COR-L47 (cell line): ENCODE measurements around the gene SH2B3.

Experiments used
- DNase-seq: peaks from one replicate; lab custom pipeline; 2025; lab: John Stamatoyannopoulos, UW

Gene SH2B3

DNA sequence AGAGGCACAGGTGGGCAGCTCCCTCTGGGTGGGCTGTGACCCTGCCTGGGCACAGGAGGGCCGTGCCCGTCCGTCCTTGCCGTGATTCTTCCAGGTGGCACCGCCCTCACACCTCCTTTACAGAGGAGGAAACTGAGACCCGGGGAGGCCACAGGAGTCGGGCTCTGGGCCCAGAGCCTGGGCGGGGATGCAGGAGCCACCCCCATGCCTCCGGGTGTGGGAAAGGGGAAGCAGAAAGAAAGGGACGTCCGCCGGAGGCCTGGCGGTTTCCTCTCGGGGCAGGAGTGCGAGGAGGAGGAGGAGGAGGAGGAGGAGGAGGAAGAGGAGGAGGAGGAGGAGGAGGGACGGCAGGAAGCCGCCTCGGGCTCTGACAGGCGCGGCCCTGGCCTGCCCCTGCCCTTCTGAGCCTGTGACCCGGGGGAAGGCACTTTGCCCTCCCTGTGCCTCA, 23.0 kb downstream of the SH2B3 start:
- no peak for DNase-seq

DNA sequence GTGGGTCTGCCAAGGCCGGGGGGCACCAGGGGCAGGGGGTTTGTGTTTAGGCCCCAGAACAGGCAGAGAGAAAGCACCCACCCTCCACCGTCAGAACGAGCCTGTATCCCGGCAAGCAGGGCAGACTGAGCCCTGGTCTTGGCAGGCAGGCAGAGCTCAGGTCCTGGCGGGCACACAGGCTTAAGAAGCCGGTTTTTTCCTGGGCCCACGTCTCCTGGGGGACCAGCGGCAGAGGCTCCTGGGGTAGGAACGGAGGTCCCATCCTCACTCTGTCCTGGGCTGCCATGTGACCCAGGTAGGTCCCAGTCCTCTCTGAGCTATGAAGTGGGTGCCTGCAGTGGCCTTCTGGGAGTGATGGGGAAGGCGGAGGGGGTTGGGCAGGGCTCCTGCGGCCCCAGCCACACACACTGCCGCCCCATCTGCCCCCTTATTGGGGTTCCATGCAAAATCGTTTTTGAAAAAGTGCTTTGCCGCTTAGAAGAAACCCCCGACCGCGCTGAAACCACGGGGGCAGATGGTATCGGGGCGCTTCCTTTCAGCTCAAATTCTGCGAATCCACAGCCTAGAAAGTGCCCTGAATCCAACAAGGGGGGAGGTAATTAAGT, 24.2 kb downstream of the SH2B3 start:
- no peak for DNase-seq

DNA sequence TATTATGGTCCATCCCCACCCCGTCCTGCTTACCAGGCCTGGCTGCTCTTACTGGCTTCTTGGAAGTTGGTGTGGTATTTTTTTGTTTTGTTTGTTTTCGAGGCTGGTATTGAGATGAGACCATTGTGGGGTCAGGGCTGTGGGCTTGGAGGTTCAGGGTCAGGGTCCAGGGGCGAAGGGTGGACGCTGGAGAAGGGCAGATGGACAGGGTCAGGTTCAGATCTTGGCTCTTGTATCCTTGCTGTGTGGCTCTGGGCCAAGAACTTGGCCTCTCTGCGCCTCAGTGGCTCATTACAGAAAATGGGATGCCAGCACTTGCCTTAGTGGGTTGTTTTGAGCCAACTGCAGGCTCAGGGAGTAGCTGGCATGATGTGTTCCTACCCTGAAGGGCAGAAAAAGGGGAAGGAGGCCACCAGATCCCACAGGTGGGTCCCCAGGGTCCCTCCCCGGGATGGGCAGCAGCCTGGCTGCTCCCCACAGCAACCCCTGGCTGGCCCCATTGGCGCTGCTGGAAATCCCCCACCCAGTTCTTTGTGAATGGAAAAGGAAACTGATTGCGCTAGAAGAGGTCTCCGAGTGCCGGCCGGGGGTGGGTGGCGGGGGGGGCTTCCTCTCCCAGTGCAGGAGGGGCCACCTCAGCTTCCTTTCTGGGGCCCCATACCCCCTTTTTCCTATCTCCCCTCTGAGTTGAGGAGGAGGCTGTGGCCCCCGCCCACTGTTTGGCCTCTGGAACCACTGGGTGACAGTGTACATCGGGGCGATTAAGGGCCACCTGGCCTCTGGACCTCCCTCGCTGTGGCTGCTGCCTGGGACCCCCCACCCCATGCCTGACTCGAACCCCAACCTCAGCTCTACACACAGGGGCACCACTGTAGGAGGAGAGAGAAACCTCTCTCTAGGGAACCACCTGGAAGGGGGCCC, 25.0 kb downstream of the SH2B3 start:
- no peak for DNase-seq

DNA sequence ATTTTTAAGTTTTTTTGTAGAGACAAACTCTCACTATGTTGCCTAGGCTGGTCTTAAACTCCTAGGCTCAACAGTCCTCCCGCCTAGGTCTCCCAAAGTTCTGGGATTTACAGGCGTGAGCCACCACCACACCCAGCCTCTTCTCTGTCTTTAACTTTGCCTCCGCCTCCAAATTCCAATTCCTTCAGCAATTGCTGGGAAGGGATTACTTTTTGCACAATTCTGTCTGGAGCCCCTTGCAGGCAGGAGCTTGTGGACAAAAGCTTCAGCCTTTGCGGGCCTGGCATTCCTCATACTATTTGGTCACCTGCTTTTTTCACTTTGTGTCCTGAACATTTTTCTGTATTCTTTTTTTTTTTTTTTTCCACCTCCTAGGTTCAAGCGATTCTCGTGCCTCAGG, 26.0 kb downstream of the SH2B3 start:
- DNase-seq = no peak

DNA sequence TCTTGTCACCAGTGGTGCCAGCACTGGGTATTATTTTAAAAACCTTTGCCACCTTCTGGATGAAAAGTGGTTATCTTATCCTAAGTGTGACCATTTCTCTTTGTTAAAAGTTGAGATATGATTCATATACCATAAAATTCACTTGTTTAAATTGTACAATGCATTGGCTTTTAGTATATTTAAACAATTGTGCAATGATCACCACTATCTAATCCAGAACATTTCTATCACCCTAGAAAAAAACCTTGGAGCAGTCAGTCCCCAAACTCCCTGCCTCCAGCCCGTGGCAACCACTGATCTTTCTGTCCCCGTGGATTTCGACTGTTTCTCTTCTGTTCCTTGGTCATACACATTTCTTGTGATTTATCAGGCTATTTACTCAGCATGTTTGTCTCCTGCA, 28.3 kb downstream of the SH2B3 start:
- no peak for DNase-seq

DNA sequence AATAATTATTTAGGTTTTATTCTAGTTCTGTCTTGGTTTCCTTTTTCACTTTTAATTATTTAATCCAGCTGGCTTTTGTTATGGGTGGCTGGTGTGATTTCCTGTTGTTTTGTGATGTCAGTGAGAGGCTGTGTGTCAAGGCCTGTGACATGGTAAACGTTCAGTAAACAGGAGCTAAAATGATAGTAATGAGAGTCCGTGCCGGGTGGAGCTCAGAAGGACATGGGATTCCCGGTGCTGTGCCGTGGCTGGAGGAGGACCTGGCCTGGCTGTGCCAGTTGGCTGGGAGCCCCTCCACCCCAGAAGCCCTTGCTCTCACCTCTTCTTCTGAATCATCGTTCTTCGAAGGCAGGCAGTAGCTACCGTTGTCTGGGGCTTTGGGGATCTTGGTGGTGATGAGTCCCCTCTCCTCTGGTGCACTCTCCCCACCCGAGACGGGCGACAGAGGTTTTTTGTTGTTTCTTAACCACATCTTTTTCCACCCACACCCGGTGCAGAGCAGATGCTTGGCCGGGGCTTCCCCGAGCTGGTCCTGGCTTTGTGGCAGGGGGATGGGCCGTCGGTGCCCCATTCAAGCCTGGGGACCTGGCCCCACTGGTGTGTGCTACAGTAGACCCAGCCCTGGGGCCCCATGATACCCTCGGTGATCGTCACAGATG, 29.1 kb downstream of the SH2B3 start:
- peak; percentile 5 for DNase-seq

DNA sequence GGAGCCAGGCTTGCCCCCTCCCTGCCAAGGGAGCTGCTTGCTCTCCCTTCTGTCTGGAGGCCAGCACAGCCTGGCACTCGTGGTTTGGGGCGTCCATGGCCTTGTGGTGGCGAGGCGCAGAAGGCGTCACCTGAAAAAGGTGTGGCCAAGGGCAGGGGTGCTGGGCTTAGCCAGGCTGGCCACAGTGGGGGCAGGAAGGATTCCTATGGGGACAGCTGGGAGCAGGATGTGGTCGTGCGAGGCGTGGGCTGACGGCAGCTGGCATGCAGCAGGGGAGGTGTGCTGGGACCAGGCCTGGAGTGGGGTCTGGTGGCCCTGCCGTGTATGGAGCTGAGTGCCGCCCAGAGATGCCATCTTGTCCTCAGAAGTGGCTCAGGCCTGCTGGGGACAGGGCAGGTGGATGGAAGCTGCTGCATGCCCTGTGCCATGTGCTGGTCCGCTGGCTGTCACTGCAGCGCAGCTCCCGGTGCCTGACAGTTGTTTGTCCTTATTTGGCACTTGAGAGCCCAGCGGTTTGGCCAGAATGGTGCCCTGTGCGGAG, 30.0 kb downstream of the SH2B3 start:
- DNase-seq = no peak

DNA sequence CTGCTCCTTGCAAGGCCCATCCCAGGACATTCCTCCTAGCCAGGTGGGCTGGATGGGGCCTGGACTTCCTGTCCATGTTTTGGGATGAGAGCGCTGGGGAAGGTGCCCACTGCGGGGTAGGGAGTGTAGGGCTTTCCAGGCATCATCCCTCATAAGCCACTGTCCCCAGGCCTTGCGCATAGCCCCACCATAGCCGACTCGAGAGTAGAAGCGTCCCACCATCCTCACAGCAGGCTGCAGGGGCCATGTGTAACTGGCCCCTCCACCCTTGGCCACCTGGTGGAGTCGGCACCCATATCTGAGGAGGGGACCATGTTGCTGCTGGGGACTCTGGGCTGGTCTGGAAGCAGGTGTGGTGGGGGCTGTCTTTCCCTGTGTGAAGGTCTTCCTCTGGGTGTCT, 30.5 kb downstream of the SH2B3 start:
- DNase-seq = no peak

DNA sequence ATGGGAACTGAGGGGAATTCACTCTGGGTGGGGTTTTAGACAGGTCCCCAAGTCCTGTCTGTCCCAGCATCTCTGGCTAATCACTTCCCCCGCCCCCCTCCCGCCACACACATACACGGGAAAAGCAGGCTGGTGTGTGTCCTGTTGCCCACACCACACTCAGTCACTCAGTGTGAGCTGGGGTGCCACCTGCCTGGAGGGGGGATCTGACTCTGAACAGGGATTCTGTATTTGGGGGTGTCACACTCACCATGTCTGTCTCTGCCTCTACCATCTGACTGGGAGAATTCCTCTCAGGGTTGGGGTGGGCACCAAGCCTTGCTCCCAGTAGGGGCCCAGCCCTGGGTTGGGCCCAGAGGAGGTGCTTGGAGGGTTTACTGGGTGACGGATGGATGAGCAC, 31.1 kb downstream of the SH2B3 start:
- DNase-seq = no peak

DNA sequence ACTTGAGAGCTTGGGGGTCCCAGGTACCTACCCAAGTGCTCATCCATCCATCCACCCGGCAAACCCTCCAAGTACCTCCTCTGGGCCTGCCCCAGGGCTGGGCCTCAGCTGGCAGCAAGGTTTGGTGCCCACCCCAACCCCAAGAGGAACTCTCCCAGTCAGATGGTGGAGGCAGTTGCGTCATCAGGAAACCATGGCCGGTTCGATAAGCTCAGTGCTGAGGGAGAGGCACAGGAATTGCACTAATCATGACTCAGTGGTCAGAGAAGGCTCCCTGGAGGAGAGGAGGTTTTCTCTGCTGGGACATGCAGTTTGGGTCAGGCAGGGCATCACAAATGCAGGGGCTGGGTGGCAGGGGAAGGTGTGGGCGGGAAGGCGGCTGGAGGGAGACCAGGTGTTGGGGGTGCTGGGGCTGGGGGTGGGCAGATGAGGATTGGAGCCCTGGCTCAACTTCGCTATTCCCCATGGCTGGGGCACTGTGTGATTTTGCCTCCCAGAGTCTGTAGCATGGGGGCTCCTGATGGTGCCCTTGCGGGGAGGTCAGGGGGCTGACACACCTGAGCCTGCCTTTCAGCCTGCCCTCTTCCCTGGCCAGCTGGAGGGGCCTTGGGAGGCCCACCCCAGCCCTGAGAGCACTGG, 32.2 kb downstream of the SH2B3 start:
- DNase-seq = no peak

DNA sequence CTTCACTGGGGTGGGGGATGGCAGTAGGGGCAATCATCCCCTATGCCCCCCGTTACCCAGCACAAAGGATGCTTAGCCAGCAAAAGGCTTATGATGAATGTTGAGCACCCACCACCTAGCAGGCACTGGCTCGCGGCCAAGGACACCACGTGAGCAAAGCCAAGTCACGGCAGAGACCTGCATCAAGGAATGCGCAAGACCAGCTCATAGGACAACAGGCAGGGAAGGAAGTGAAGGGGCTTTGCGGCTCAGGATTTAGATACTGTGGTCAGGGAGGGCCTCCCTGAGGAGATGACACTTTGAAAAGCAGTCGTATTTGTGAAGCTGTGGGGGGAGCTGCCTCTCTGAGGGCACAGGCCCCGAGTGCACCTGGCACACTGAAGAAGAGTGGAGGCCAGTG, 32.8 kb downstream of the SH2B3 start:
- DNase-seq = peak; percentile 14

DNA sequence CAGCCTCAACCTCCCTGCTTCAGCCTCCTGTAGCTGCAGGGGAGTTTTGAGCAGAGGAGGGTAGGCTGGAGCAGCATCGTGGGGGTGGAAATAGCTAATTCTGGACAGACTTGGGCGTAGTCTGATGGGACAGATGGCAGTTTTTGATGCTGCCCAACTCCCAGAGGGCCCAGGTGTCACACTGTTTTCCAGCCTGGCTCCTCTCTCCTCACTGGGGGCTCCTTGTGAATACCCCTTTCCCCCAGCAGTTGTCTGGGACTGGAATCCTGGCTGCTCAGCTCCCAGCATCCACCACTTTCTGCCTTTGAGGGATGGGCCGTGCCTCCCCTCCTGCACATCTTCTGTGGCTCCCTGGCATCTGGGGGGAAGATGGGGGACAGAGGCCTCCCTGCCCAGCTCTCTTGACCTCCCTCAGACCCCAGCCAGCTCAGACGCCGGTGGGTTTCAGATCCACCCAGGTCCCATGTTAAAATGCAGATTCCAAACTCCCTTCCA, 34.0 kb downstream of the SH2B3 start:
- DNase-seq = no peak

DNA sequence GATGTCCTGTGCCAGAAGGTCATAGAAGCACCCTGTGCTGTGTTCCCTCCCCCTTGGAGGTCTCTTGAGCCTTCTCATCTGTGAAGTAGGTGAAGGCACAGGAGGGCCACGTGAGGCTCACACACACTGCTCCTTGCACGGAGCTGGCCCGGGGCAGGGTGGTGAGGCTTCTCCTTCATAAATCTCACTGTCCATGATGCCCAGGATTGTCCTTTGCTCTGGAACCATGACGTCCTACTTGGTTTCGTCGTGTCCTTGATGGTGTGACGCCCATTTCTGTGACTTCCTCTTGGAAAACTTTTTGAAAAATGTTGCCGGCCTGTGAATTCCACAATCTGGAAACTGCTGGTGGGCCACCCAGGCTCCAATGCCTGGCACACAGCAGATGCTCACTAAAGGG, 34.4 kb downstream of the SH2B3 start:
- no peak for DNase-seq

DNA sequence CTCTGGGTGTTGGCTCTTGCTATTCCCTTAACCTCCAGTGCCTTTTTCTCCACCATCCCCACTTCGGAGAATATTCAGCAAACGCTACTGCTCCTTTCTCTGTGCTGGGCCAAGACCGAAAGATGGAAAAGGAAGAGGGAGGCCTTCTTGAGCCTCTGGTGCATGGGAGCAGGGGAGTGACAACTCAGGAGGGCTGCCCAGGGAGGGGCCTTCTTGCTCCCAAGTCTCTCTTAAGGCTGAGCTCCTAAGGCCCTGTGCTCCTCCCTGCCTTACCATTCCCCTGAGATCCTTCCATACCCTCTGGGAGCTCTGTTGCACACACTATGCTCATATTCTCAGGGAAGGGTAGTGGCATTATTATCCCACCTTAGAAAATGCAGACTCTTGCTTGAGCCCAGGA, 34.9 kb downstream of the SH2B3 start:
- no peak for DNase-seq

DNA sequence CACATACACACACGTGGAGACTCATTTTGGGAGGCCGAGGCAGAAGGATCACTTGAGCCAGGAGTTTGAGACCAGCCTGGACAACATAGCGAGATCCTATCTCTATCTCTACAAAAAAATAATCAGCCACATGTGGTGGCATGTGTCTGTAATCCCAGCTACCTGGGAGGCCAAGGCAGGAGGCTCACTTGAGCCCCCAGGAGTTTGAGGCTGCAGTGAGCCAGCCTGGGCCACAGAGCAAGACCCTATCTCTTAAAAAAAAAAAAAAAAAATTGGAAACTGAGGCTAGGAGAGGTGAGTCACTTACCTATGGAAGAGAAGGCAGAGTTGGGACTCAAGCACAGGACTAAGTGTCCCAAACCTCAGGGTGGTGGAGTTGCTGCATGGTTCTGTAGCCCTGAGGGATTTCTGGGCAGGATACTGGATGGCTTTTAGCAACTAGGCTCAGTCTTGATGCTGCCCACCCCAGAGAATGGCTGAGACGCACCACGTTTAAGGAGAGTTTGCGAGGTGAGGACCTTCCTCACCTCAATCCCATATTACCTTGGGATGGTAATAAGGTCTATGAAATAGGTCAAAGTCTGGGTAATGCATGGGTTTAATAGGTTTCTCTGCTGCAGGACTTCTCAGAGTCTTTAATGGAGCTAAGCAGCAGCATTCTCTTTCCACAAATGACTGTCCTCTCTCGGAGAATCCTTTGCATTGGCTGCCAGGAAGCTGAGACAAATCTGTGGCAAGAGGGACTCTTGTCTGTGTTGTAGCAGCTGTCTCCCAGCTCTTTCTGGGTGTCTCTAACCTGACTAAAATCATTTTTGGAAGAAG, 35.6 kb downstream of the SH2B3 start:
- DNase-seq = no peak

DNA sequence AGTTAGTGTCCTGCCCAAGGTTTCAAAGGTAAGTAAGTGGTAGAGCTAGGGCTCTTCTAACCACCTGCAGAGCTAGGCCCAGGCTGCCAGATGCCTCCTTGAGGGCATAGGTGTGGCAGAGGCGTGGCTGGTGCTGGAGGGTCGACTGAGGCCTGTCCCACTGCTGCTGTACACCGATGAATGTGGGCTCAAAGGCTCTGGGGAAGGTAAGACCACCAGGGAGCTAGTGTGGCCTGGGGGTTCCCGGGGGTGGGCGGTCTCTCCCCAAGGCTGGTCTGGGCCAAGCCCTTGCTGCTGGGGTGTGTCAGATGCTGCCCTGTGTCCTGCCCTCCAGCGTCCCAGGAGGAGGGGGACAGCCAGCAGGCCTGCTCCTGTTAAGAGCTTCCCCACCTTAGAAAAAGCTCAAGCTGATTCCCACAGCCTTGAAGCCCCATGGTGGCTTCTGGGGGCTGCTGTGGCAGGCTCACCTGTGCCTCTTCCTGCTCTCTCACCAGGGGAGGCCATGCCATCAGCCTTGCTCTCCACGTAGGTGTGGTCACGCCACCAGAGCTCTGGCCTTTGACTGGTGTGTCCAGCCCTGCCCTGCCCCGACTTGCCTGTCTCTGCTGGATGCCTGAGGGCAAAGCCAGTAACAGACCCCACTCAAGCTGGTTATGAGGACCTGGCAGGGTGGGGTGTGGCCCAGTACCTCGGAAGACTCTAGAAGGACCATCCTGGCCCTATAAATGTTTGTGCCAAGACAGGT, 36.8 kb downstream of the SH2B3 start:
- no peak for DNase-seq

DNA sequence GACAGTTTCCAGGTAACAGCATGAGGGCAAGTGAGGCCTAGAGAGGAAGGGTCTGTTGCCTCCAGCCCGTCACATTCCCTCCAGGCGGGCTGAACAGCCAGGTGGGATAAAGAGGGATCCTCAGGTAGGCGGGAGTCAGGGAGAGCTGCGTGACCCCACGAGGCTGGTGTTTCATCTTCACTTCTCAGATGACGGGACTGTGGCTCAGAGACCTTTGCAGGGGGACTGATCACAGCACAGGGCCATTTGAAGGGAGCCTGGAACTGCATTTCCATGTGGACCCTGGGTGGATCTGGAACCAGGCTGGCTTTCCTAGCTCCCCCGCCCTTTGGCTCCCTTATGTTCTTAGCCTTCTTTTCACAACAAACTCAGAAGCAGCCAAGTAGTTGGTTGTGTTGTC, 37.4 kb downstream of the SH2B3 start:
- no peak for DNase-seq

DNA sequence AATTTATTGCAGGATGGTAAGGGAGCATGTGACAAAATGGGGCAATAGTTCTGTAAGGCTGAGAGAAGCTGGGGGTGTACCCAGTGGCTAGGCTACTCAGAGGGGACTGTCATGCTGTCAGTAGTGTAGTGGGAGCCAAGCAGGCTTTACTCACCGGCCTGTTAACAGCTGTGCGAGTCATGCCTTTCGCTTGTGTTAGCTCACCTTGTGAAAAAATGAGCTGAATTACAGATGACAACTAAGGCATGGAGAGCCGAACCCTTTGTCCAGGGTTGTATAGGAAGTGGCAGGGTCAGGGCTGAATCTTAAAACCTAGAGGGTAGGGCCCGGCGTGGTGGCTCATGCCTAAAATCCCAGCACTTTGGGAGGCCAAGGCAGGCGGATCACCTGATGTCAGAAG, 37.9 kb downstream of the SH2B3 start:
- no peak for DNase-seq

DNA sequence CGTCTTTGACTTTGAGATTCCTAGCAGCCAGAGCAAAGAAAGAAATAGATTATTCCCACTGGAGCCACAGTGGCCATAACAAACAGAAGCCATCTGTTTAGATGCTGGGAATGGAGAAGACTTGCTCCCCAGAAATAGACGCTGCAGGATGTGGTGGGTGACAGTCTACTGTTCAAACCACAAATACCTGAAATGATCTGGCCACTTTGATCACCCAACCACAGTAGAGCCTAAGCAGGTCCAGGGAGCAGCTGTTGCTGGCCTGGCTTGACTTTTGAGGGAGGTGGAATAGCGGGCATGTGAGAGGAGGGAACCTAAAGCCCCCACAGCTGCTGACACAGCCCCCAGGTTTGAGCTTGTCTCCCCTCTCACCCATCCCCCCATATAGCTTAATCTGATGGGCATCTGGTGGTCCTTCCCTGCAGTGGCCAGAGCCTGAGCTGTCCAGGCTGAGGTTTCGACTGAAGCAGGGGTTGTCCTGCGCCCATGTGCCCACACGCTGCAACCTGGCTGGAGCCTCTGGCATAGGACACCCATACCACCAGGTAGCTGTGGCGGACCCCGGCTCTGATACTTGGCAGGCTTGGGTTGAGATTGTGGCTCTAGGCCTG, 38.7 kb downstream of the SH2B3 start:
- DNase-seq = no peak
